CMK (cell line): ENCODE results near the gene TMEM235.

Experiments used
- DNase-seq: peaks from one replicate; pipeline ENCODE4 v3.0.0-alpha.2; 2010; ENCODE audit warnings: low read depth

TMEM235 gene

DNA sequence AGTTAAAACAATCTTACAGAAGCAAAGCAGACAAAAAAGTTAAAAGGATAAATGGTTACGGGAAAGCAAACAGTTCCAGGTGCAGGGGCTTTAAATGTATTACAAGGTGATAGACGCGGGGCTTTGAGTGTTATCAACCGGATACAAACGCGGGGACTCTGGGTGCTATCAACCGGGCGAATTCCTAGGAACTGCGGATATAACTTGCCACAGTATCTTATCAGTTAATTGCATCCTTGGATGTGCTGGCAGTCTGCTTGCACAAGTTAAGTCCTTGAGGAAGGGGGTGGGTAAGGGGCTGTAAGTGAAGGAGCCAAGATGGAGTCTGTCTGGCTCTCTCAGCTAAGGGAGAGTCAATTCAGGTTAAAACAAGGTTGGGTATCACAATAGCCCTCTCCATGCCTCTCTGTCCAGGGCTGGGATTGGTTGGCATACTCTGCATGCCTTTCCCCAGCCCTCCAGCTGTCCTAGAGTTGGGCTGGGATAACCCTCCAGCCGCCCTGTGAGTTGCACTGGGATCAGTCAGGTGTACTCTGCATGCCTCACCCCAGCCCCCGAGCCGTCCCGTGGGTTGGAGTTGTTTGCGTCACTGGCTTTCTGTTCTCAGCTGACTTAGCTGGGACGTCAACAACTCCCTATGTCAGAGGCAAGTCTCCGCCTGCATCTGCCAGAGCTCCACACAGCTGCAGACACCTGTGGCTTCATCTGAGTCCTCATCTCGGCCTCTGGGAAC lies 40.9 kb downstream of the TMEM235 start:
- peak; percentile 91 for DNase-seq

DNA sequence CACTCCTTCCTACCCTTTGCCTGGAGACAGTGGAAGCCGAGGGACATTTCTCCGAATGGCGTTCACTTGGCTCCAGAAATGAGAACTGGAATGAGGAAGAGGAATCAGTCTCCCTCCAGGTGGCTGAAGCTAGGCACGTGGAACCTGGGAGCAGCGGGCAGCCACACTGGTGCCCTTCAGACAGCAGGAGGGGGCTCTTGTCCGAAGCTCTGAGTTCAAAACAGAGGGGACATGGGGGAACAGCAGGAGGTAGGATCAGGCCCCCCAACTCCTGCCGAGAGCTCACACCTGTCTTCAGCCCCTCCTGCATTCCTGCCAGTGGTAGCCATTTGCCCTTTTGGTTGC lies 41.5 kb downstream of the TMEM235 start:
- no peak for DNase-seq

- no peak for DNase-seq
Measured at GRCh38 chr17:78273813-78274212, 42.4 kb downstream of the TMEM235 start.

- DNase-seq, result no peak
Measured at GRCh38 chr17:78275355-78275754, 43.9 kb downstream of the TMEM235 start.

DNA sequence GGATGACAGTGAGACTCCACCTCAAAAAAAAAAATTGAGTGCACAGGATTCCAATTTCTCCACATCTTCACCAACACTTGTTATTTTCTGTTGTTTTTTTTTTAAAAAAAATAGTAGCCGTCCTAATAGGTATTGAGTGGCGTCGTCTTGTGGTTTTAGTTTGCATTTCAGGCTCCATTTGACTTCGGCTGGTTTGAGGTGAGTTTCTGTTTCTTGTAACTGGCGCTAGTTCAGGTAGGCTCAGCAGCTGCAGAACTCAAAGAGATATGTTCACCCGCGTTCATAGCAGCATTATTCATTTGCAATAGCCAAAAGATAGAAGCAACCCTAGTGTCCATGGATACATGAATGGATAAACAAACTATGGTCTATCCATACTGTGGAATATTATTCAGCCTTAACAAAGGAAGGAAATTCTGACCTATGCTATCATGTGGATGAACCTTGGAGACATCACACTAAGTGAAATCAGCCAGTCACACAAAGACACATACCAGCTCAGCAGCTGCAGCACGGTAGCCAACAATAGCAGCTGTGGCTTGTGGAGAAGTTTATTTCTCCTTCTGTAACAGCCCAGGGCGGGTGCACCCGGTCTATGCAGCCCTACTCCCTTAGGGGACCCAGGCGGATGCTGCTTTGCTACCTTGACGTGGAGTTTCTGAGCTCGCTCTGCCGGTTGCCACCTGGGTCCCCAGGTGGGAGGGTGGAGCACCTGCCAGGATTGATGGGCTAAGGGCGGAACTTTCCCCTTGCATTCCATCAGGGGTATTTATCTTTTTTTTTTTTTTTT lies 44.9 kb downstream of the TMEM235 start:
- DNase-seq, result no peak

- DNase-seq, result no peak
Measured at GRCh38 chr17:78278139-78278741, 46.8 kb downstream of the TMEM235 start.

DNA sequence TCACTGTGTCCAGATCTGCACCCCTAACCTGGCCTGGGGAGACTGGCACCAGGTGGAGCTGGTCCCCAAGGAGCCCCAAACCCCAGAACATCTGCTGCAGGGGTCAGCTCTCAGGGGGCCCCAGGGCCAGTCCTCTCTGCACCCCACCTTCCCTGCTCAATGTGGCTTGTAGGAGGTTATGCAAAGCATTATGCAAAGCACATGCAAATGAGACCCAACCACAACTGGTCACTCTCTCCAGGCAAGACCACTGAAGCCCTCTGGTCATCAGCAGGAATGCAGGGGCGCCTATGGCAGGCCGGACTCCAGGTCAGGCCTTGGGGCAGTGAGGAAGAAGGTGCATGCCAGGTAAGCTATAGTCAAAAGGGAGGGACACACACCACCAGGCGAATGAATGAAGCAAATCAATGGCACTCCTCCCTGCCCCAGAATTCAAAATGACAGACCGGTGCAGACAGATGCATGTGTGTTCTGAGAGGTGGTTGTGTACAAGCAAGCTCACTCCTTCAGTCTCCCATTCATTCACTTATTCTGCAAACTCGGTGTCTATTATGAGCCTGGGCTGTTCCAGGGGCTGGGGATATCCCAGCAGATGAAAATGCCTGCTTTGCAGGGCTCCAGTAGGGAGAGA lies 48.0 kb downstream of the TMEM235 start:
- DNase-seq, result no peak

DNA sequence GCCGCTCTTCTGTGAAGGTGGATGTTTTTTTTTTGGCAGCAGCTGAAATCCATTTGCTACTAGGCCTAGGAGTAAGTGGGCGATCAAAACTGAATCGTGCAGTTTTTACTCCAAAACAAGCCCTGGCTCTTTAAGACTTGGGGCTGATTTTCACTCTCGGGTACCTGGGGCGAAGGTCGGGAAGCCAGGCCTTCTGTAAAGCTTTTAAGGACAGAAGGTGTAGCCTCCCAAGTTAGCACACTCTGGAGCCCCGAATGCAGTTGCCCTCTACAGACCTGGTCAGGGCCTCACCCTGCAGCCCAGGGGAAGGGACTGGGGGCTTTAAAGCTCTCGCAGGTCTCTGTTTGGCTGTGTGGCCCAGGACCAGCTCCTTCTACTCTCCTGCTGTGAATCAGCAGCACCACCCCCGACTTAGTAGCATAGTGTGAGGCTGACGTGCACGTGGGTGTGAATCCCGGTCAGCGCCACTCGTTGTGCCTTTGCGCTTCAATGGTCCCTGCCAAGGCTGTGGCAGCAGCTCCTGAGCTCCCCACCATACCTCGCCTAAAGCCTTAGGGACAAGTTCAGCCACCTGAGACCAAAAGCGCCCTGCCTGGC lies 49.9 kb downstream of the TMEM235 start:
- DNase-seq, result no peak

- no peak for DNase-seq
Measured at GRCh38 chr17:78284146-78284545, 52.7 kb downstream of the TMEM235 start.

GRCh38 chr17:78289004-78289403 lies 57.6 kb downstream of the TMEM235 start:
- no peak for DNase-seq

GRCh38 chr17:78289802-78290363 lies 58.5 kb downstream of the TMEM235 start:
- peak; percentile 87 for DNase-seq
